ENCODE data around the gene AQP5. TPM values are rescaled to one million over a fixed set of nuclear protein-coding genes. Genes with fewer than 3 reads are reported as not detected.

AQP5 gene
- not detected for total RNA-seq

DNA sequence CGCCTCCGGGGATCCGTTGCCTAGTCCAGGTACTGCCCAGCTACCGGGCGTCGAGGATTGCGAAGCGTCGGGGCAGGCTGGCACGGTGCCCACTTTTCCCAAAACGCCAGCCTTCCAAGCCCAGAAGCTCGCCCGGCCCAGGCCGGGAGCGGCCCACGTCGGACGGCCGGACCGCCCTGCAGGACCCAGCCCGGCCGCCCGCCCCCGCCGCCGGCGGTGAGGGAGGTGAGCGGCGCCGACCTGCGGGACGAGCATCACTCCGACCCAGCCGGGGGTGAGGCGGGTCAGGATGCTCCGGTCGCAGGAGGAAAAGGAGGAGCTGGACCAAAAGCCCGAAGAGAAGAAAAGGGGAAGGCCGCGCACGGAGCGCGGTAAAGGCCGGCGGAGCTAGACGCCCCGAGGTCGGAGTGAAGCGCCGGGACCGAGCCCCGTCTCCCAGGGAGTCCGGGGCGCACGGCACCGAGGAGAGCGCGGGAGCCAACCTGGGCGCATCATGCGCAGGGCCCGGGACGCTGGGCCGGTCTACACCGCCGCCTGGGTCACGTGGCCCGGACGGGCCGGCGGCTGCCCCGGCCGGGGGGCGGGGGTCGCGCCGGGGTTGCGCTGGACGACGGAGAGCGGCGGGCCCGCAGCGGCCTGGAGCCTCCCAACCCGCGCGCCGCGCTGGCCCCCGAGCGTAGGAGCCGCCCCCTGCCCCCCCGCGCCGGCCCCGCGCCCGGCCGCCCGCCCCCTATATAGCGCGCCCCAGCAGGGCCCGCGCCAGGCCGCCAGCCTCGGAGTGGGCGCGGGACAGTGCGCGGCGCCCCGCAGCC is at the start of gene AQP5:
Gene AQP5, plus strand, starts transcription at position 762 of the 812 bp plus-strand sequence. CDS start 146 bp downstream, outside the sequence.
- no peaks in the 10 kb centered on the region for H3K36me3 Mint-ChIP-seq (ENCODE audit: low read depth)
- no peaks in the 10 kb centered on the region for H3K9me3 Mint-ChIP-seq
- DNase-seq: no peak
- H3K4me3 Mint-ChIP-seq: peak within 1 kb of the TSS; percentile 21
- no peak within 1 kb of the TSS for H3K27ac Mint-ChIP-seq
- CTCF ChIA-PET: interaction anchor here (1.7 to 2.4 kb wide), 2 partner anchors 15 to 95 kb away, joined by 9 read pairs; no protein-coding TSS in a partner anchor
- H3K27me3 Mint-ChIP-seq (ENCODE audit: low read depth): peaks cover 62% of the 10 kb centered on the region
- intact Hi-C loops (cut with micrococcal nuclease): no loop called here
- peaks cover 7% of the 10 kb centered on the region for H3K4me1 Mint-ChIP-seq (ENCODE audit: low read depth)

DNA sequence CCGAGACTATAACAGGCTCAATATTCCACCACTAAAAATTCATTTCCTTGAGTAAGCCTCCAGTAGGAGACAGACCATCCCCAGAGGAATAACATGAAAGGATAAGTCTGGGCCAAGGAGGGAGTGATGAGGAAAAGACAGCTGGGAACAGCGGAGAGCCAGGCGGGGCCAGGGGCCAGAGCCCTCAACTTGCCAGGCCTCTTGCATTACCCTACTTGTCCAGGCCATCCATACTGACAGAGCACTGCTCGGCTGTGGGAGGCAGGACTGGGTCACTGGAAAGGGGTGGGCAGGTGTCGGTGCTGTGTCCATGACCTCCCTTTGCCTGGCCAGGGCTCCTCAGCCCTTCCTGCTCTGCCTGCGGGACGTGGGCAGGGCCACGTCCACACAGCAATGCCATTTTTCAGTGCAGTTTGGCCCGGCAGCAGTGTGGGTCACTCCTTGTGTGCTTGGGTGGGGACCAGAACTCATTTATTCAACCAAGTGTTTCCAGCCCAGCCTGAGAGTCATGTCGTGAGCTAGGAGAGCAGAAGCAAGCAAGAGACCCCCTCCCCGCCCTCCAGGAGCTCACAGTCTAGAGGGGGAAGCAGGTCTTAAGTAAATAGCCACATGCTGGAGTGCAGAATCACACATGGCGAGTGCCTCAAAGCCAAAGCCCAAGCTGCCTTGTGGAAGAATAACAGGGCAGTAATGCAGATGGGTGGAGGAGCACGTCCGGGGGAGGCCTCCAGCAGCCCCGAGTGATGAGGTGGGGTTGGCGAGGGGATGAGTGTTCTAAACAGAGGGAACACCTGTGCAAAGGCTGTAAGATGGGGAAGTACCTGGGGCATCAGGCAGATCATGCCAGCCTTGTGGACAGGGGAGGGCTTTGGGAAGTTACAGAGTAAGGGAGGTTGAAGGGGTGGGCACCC is 49.1 kb upstream of the AQP5 start:
- H3K9me3 Mint-ChIP-seq: no peaks in the 10 kb centered on the region
- H3K27me3 Mint-ChIP-seq (ENCODE audit: low read depth): no peaks in the 10 kb centered on the region
- no peak overlapping the region for H3K4me3 Mint-ChIP-seq
- CTCF ChIA-PET: interaction anchor here (0.6 to 1.0 kb wide), 2 partner anchors 55 to 124 kb away, joined by 3 read pairs; no protein-coding TSS in a partner anchor
- H3K27ac Mint-ChIP-seq: no peak overlapping the region
- intact Hi-C loops (cut with micrococcal nuclease): no loop called here
- no peaks in the 10 kb centered on the region for H3K36me3 Mint-ChIP-seq (ENCODE audit: low read depth)
- H3K4me1 Mint-ChIP-seq (ENCODE audit: low read depth): no peaks in the 10 kb centered on the region
- no peak for DNase-seq

GRCh38 chr12:49916129-49916919 is 45.3 kb upstream of the AQP5 start:
- CTCF ChIA-PET: interaction anchor here (0.6 to 0.7 kb wide), 2 partner anchors 25 to 361 kb away, joined by 4 to 5 read pairs; no protein-coding TSS in a partner anchor
- H3K4me1 Mint-ChIP-seq (ENCODE audit: low read depth): no peaks in the 10 kb centered on the region
- DNase-seq: no peak
- intact Hi-C loops (cut with micrococcal nuclease): no loop called here
- H3K9me3 Mint-ChIP-seq: no peaks in the 10 kb centered on the region
- no peak overlapping the region for H3K27ac Mint-ChIP-seq
- no peaks in the 10 kb centered on the region for H3K27me3 Mint-ChIP-seq (ENCODE audit: low read depth)
- H3K36me3 Mint-ChIP-seq (ENCODE audit: low read depth): no peaks in the 10 kb centered on the region
- no peak overlapping the region for H3K4me3 Mint-ChIP-seq

- H3K36me3 Mint-ChIP-seq (ENCODE audit: low read depth): no peaks in the 10 kb centered on the region
- CTCF ChIA-PET: interaction anchor here (0.8 kb wide), 1 partner anchor 50 kb away, joined by 3 read pairs; no protein-coding TSS in a partner anchor
- intact Hi-C loops (cut with micrococcal nuclease): no loop called here
- no peak overlapping the region for H3K27ac Mint-ChIP-seq
- H3K27me3 Mint-ChIP-seq (ENCODE audit: low read depth): no peaks in the 10 kb centered on the region
- no peaks in the 10 kb centered on the region for H3K4me1 Mint-ChIP-seq (ENCODE audit: low read depth)
- DNase-seq: no peak
- no peak overlapping the region for H3K4me3 Mint-ChIP-seq
- no peaks in the 10 kb centered on the region for H3K9me3 Mint-ChIP-seq
Observed at GRCh38 chr12:49917166-49917787, 44.4 kb upstream of the AQP5 start.

DNA sequence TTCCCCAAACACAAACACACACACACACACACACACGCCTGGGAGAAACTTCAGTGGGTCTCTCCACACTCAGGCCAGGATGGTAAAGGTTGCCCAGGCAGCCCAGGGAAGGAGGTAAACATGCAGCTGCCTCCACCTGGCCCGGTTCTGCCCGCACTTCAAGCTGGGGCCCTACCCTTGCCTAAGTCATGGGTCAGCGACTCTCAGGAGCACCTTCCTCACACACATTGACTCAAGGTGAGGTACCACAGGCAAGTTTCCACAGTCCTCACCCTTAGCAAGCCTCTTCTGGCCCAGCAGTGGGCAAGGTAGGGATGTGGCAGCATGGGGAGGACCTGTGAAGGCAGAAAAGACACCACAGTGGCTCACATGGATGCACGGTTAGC is 43.9 kb upstream of the AQP5 start:
- no peak for DNase-seq
- no peak overlapping the region for H3K4me3 Mint-ChIP-seq
- intact Hi-C loops (cut with micrococcal nuclease): no loop called here
- H3K36me3 Mint-ChIP-seq (ENCODE audit: low read depth): no peaks in the 10 kb centered on the region
- H3K9me3 Mint-ChIP-seq: no peaks in the 10 kb centered on the region
- no peaks in the 10 kb centered on the region for H3K4me1 Mint-ChIP-seq (ENCODE audit: low read depth)
- H3K27ac Mint-ChIP-seq: no peak overlapping the region
- H3K27me3 Mint-ChIP-seq (ENCODE audit: low read depth): no peaks in the 10 kb centered on the region
- CTCF ChIA-PET: interaction anchor here (0.8 kb wide), 1 partner anchor 50 kb away, joined by 3 read pairs; no protein-coding TSS in a partner anchor

DNA sequence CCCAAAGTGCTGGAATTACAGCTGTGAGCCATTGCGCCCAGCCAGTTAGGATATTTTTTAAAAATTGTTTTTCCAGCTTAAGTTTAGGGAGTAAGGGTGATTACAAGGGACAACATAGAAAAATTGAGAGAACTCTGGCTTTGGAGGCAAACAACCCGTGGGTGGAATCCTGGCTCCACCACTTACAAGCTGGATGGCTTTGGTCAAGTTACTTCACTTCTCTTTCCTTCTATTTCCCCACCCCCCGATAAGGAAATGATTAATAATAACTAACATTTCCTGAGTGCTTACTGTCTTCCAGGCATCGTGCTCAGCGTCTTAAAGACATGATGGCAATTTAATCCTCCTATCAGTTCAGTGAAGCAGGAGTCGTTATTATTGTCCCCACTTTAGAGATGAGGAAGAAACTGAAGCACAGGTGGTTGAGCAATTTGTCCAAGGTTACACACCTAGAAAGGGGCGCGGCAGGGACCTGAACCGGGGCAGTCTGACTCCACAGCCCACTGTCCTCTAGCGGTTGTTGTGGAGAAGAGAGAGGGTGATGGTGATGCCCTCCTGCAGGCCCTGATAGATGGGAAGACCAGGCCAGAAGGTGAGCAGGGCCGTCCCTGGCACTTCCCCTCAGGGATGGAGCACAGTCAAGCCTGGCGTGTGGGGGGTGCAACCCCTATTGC is 41.3 kb upstream of the AQP5 start:
- CTCF ChIA-PET: interaction anchor here (1.4 kb wide), 1 partner anchor 47 kb away, joined by 3 read pairs; no protein-coding TSS in a partner anchor
- Mint-ChIP-seq H3K4me3 (no peak overlapping the region), H3K9me3 (no peaks in the 10 kb centered on the region), H3K27ac (no peak overlapping the region), H3K4me1 (ENCODE audit: low read depth) (no peaks in the 10 kb centered on the region), H3K36me3 (ENCODE audit: low read depth) (no peaks in the 10 kb centered on the region), H3K27me3 (ENCODE audit: low read depth) (no peaks in the 10 kb centered on the region)
- DNase-seq: no peak
- intact Hi-C loops (cut with micrococcal nuclease): no loop called here

- Mint-ChIP-seq H3K36me3 (ENCODE audit: low read depth) (no peaks in the 10 kb centered on the region), H3K27ac (no peak overlapping the region), H3K9me3 (no peaks in the 10 kb centered on the region), H3K4me3 (no peak overlapping the region), H3K27me3 (ENCODE audit: low read depth) (no peaks in the 10 kb centered on the region), H3K4me1 (ENCODE audit: low read depth) (no peaks in the 10 kb centered on the region)
- intact Hi-C loops (cut with micrococcal nuclease): no loop called here
- DNase-seq: no peak
- CTCF ChIA-PET: interaction anchor here (1.4 kb wide), 1 partner anchor 46 kb away, joined by 3 read pairs; no protein-coding TSS in a partner anchor
Observed at GRCh38 chr12:49920915-49921286, 40.8 kb upstream of the AQP5 start.

DNA sequence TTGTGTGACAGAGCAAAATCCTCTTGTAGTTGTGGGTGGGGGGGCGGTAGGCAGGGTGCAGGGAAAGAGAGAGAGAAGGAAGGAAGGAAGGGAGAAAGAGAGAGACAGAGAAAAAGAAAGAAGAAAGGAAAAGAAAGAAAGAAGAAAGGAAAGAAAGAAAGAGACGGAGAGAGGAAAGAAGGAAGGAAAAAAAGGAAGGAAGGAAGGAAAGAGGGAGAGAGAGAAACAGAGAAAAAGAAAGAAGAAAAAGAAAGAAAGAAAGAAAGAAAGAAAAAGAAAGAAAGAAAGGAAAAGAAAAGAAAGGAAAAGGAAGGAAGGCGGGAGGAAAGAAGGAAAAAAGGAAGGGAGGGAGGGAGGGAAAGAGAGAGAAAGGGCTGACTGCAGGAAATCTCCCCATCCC is 40.4 kb upstream of the AQP5 start:
- DNase-seq: no peak
- CTCF ChIA-PET: interaction anchor here (1.4 kb wide), 1 partner anchor 46 kb away, joined by 3 read pairs; no protein-coding TSS in a partner anchor
- Mint-ChIP-seq H3K36me3 (ENCODE audit: low read depth) (no peaks in the 10 kb centered on the region), H3K4me1 (ENCODE audit: low read depth) (no peaks in the 10 kb centered on the region), H3K9me3 (no peaks in the 10 kb centered on the region), H3K27me3 (ENCODE audit: low read depth) (no peaks in the 10 kb centered on the region), H3K27ac (no peak overlapping the region), H3K4me3 (no peak overlapping the region)
- intact Hi-C loops (cut with micrococcal nuclease): no loop called here

- Mint-ChIP-seq H3K27me3 (ENCODE audit: low read depth) (no peaks in the 10 kb centered on the region), H3K9me3 (no peaks in the 10 kb centered on the region), H3K4me1 (ENCODE audit: low read depth) (no peaks in the 10 kb centered on the region), H3K4me3 (no peak overlapping the region), H3K36me3 (ENCODE audit: low read depth) (no peaks in the 10 kb centered on the region), H3K27ac (no peak overlapping the region)
- CTCF ChIA-PET: interaction anchor here (1.1 kb wide), 1 partner anchor 24 kb away, joined by 3 read pairs; no protein-coding TSS in a partner anchor
- intact Hi-C loops (cut with micrococcal nuclease): no loop called here
- DNase-seq: no peak
Observed at GRCh38 chr12:49921936-49922335, 39.7 kb upstream of the AQP5 start.

GRCh38 chr12:49922349-49923034 is 39.2 kb upstream of the AQP5 start:
- Mint-ChIP-seq H3K36me3 (ENCODE audit: low read depth) (no peaks in the 10 kb centered on the region), H3K9me3 (no peaks in the 10 kb centered on the region), H3K4me1 (ENCODE audit: low read depth) (no peaks in the 10 kb centered on the region), H3K27ac (no peak overlapping the region), H3K4me3 (no peak overlapping the region), H3K27me3 (ENCODE audit: low read depth) (no peaks in the 10 kb centered on the region)
- intact Hi-C loops (cut with micrococcal nuclease): no loop called here
- CTCF ChIA-PET: interaction anchor here (1.1 kb wide), 1 partner anchor 23 kb away, joined by 3 read pairs; no protein-coding TSS in a partner anchor
- DNase-seq: no peak
